Measurements from ENCODE around the gene PLD1.
"Not testable (repeated sequence)": the region's sequence is repeated elsewhere in the genome, so short reads cannot be mapped to it uniquely, and the experiment has no call there.

The PLD1 gene

GRCh38 chr3:171768281-171768900, 41.9 kb downstream of the PLD1 start:
- no peak for DNase-seq

GRCh38 chr3:171765511-171765887, 44.8 kb downstream of the PLD1 start:
- no peak for DNase-seq

- DNase-seq = no peak
Observed at GRCh38 chr3:171763392-171763791, 46.9 kb downstream of the PLD1 start.

GRCh38 chr3:171760477-171760876, 49.8 kb downstream of the PLD1 start:
- DNase-seq = no peak

- DNase-seq = no peak
Observed at GRCh38 chr3:171758109-171758508, 52.2 kb downstream of the PLD1 start.

- no peak for DNase-seq
Observed at GRCh38 chr3:171757361-171758034, 52.8 kb downstream of the PLD1 start.

- no peak for DNase-seq
Observed at GRCh38 chr3:171755656-171756055, 54.6 kb downstream of the PLD1 start.

- no peak for DNase-seq
Observed at GRCh38 chr3:171755015-171755589, 55.2 kb downstream of the PLD1 start.

GRCh38 chr3:171753665-171754408, 56.4 kb downstream of the PLD1 start:
- no peak for DNase-seq

- no peak for DNase-seq
Observed at GRCh38 chr3:171753025-171753472, 57.2 kb downstream of the PLD1 start.

GRCh38 chr3:171752329-171752728, 58.0 kb downstream of the PLD1 start:
- no peak for DNase-seq

GRCh38 chr3:171749124-171749523, 61.2 kb downstream of the PLD1 start:
- DNase-seq = no peak

- no peak for DNase-seq
Observed at GRCh38 chr3:171748064-171748924, 62.0 kb downstream of the PLD1 start.

GRCh38 chr3:171747223-171747920, 62.9 kb downstream of the PLD1 start:
- DNase-seq = no peak

GRCh38 chr3:171746320-171747222, 63.7 kb downstream of the PLD1 start:
- DNase-seq = not testable (repeated sequence)

GRCh38 chr3:171745577-171746319, 64.5 kb downstream of the PLD1 start:
- no peak for DNase-seq

GRCh38 chr3:171744158-171744741, 66.0 kb downstream of the PLD1 start:
- DNase-seq = no peak

GRCh38 chr3:171743327-171744157, 66.7 kb downstream of the PLD1 start:
- DNase-seq = no peak

- no peak for DNase-seq
Observed at GRCh38 chr3:171741377-171741776, 68.9 kb downstream of the PLD1 start.
